Measurements from ENCODE around the gene RCC2. TPM values are rescaled to one million over a fixed set of nuclear protein-coding genes. Genes with fewer than 3 reads are reported as not detected.
"Not testable (repeated sequence)": the region's sequence is repeated elsewhere in the genome, so short reads cannot be mapped to it uniquely, and the experiment has no call there.

Gene RCC2
- total and polyA plus RNA-seq, 9 donors = 20.7 to 57.4 (median 39.0) TPM

- no peaks in the 10 kb centered on the region for H3K27me3 ChIP-seq (ENCODE audit: control insufficient read depth, insufficient read depth, low read length)
- H3K27ac ChIP-seq (ENCODE audit: low read length) = no peak overlapping the region
- no peaks in the 10 kb centered on the region for H3K36me3 ChIP-seq (ENCODE audit: control insufficient read depth, insufficient read depth, low read length)
- no peaks in the 10 kb centered on the region for H3K9me3 ChIP-seq (replicated peaks; ENCODE audit: control insufficient read depth, low read depth, low read length)
- WGBS (ENCODE audit: insufficient coverage) = 42% methylated on average over 5 of the region's 11 CpGs
- DNase-seq = no peak
- H3K4me1 ChIP-seq (ENCODE audit: control insufficient read depth, insufficient read depth, low read length) = no peaks in the 10 kb centered on the region
- no peak overlapping the region for H3K4me3 ChIP-seq (ENCODE audit: low read length)
Measured at GRCh38 chr1:17470021-17470799, 30.7 kb upstream of the RCC2 start.

GRCh38 chr1:17468357-17469265 lies 29.1 kb upstream of the RCC2 start:
- not testable (repeated sequence) for DNase-seq; H3K9me3 ChIP-seq (replicated peaks; ENCODE audit: control insufficient read depth, low read depth, low read length); H3K4me3 ChIP-seq (ENCODE audit: low read length); H3K27ac ChIP-seq (ENCODE audit: low read length); H3K36me3 ChIP-seq (ENCODE audit: control insufficient read depth, insufficient read depth, low read length); H3K4me1 ChIP-seq (ENCODE audit: control insufficient read depth, insufficient read depth, low read length); H3K27me3 ChIP-seq (ENCODE audit: control insufficient read depth, insufficient read depth, low read length)
- WGBS (ENCODE audit: insufficient coverage) = 87% methylated on average over 10 of the region's 16 CpGs

- no peaks in the 10 kb centered on the region for H3K9me3 ChIP-seq (replicated peaks; ENCODE audit: control insufficient read depth, low read depth, low read length)
- 54% methylated on average over 3 of the region's 6 CpGs for WGBS (ENCODE audit: insufficient coverage)
Measured at GRCh38 chr1:17466359-17466758, 26.9 kb upstream of the RCC2 start.

GRCh38 chr1:17465228-17465627 lies 25.8 kb upstream of the RCC2 start:
- Histone ChIP-seq H3K27me3 (ENCODE audit: control insufficient read depth, insufficient read depth, low read length) (peaks cover 2% of the 10 kb centered on the region), H3K4me1 (ENCODE audit: control insufficient read depth, insufficient read depth, low read length) (no peaks in the 10 kb centered on the region), H3K36me3 (ENCODE audit: control insufficient read depth, insufficient read depth, low read length) (no peaks in the 10 kb centered on the region), H3K27ac (ENCODE audit: low read length) (no peak overlapping the region), H3K9me3 (replicated peaks; ENCODE audit: control insufficient read depth, low read depth, low read length) (no peaks in the 10 kb centered on the region), H3K4me3 (ENCODE audit: low read length) (no peak overlapping the region)
- 92% methylated on average over 3 of the region's 6 CpGs for WGBS (ENCODE audit: insufficient coverage)
- no peak for DNase-seq

More at GRCh38 chr1:17466359-17466758, 26.9 kb upstream of the RCC2 start:
- Histone ChIP-seq H3K4me3 (ENCODE audit: low read length) (no peak overlapping the region), H3K27ac (ENCODE audit: low read length) (no peak overlapping the region), H3K4me1 (ENCODE audit: control insufficient read depth, insufficient read depth, low read length) (no peaks in the 10 kb centered on the region), H3K36me3 (ENCODE audit: control insufficient read depth, insufficient read depth, low read length) (no peaks in the 10 kb centered on the region), H3K27me3 (ENCODE audit: control insufficient read depth, insufficient read depth, low read length) (no peaks in the 10 kb centered on the region)
- DNase-seq = no peak

- Histone ChIP-seq H3K36me3 (ENCODE audit: control insufficient read depth, insufficient read depth, low read length) (no peaks in the 10 kb centered on the region), H3K9me3 (replicated peaks; ENCODE audit: control insufficient read depth, low read depth, low read length) (no peaks in the 10 kb centered on the region), H3K4me1 (ENCODE audit: control insufficient read depth, insufficient read depth, low read length) (no peaks in the 10 kb centered on the region), H3K27me3 (ENCODE audit: control insufficient read depth, insufficient read depth, low read length) (peaks cover 5% of the 10 kb centered on the region), H3K4me3 (ENCODE audit: low read length) (no peak overlapping the region), H3K27ac (ENCODE audit: low read length) (no peak overlapping the region)
- DNase-seq = no peak
Measured at GRCh38 chr1:17463991-17464390, 24.5 kb upstream of the RCC2 start.

- Histone ChIP-seq H3K9me3 (replicated peaks; ENCODE audit: control insufficient read depth, low read depth, low read length) (no peaks in the 10 kb centered on the region), H3K4me3 (ENCODE audit: low read length) (no peak overlapping the region), H3K27me3 (ENCODE audit: control insufficient read depth, insufficient read depth, low read length) (peaks cover 5% of the 10 kb centered on the region), H3K36me3 (ENCODE audit: control insufficient read depth, insufficient read depth, low read length) (no peaks in the 10 kb centered on the region), H3K4me1 (ENCODE audit: control insufficient read depth, insufficient read depth, low read length) (no peaks in the 10 kb centered on the region), H3K27ac (ENCODE audit: low read length) (no peak overlapping the region)
- 76% methylated on average over 2 of the region's 5 CpGs for WGBS (ENCODE audit: insufficient coverage)
- DNase-seq = no peak
Measured at GRCh38 chr1:17462669-17463068, 23.2 kb upstream of the RCC2 start.

GRCh38 chr1:17460219-17460618 lies 20.7 kb upstream of the RCC2 start:
- no peak for DNase-seq
- no peaks in the 10 kb centered on the region for H3K36me3 ChIP-seq (ENCODE audit: control insufficient read depth, insufficient read depth, low read length)
- H3K4me1 ChIP-seq (ENCODE audit: control insufficient read depth, insufficient read depth, low read length) = no peaks in the 10 kb centered on the region
- H3K4me3 ChIP-seq (ENCODE audit: low read length) = no peak overlapping the region
- no peaks in the 10 kb centered on the region for H3K9me3 ChIP-seq (replicated peaks; ENCODE audit: control insufficient read depth, low read depth, low read length)
- WGBS (ENCODE audit: insufficient coverage) = 72% methylated on average over 6 of the region's 10 CpGs
- H3K27me3 ChIP-seq (ENCODE audit: control insufficient read depth, insufficient read depth, low read length) = peaks cover 5% of the 10 kb centered on the region
- no peak overlapping the region for H3K27ac ChIP-seq (ENCODE audit: low read length)

GRCh38 chr1:17458794-17459193 lies 19.3 kb upstream of the RCC2 start:
- no peak for DNase-seq
- no peak overlapping the region for H3K4me3 ChIP-seq (ENCODE audit: low read length)
- H3K36me3 ChIP-seq (ENCODE audit: control insufficient read depth, insufficient read depth, low read length) = no peaks in the 10 kb centered on the region
- H3K4me1 ChIP-seq (ENCODE audit: control insufficient read depth, insufficient read depth, low read length) = no peaks in the 10 kb centered on the region
- no peak overlapping the region for H3K27ac ChIP-seq (ENCODE audit: low read length)
- peaks cover 5% of the 10 kb centered on the region for H3K27me3 ChIP-seq (ENCODE audit: control insufficient read depth, insufficient read depth, low read length)
- WGBS (ENCODE audit: insufficient coverage) = no CpG with 5 or more reads among the region's 1 CpG
- no peaks in the 10 kb centered on the region for H3K9me3 ChIP-seq (replicated peaks; ENCODE audit: control insufficient read depth, low read depth, low read length)

GRCh38 chr1:17452686-17453085 lies 13.2 kb upstream of the RCC2 start:
- Histone ChIP-seq H3K4me1 (ENCODE audit: control insufficient read depth, insufficient read depth, low read length) (no peaks in the 10 kb centered on the region), H3K4me3 (ENCODE audit: low read length) (no peak overlapping the region), H3K9me3 (replicated peaks; ENCODE audit: control insufficient read depth, low read depth, low read length) (no peaks in the 10 kb centered on the region), H3K27ac (ENCODE audit: low read length) (no peak overlapping the region), H3K36me3 (ENCODE audit: control insufficient read depth, insufficient read depth, low read length) (no peaks in the 10 kb centered on the region), H3K27me3 (ENCODE audit: control insufficient read depth, insufficient read depth, low read length) (no peaks in the 10 kb centered on the region)
- no peak for DNase-seq
- no CpG with 5 or more reads among the region's 4 CpGs for WGBS (ENCODE audit: insufficient coverage)

- H3K27me3 ChIP-seq (ENCODE audit: control insufficient read depth, insufficient read depth, low read length); H3K27ac ChIP-seq (ENCODE audit: low read length); H3K36me3 ChIP-seq (ENCODE audit: control insufficient read depth, insufficient read depth, low read length); H3K9me3 ChIP-seq (replicated peaks; ENCODE audit: control insufficient read depth, low read depth, low read length); H3K4me3 ChIP-seq (ENCODE audit: low read length); H3K4me1 ChIP-seq (ENCODE audit: control insufficient read depth, insufficient read depth, low read length); DNase-seq: not testable (repeated sequence)
- WGBS (ENCODE audit: insufficient coverage) = 58% methylated on average over 4 of the region's 10 CpGs
Measured at GRCh38 chr1:17452203-17452602, 12.7 kb upstream of the RCC2 start.
